T-helper 17 cell (primary cell): Measurements from ENCODE around the gene MARVELD2. TPM values are rescaled to one million over a fixed set of nuclear protein-coding genes. Genes with fewer than 3 reads are reported as not detected.
A peak's percentile ranks its signal among the peaks of the same experiment; 100 is the strongest.
"Not testable (repeated sequence)": the region's sequence is repeated elsewhere in the genome, so short reads cannot be mapped to it uniquely, and the experiment has no call there.

ENCODE experiments used
- ATAC-seq: fragments of 150-1000 bp; cut with Tn5 transposase; 2 replicates; pipeline ENCODE4 v1.10.0; 2021; ENCODE audit warnings: mild to moderate bottlenecking, moderate library complexity
- DNase-seq, 3 donors: peaks; one replicate each; pipeline versions ENCODE4 v3.0.0 to v3.0.0-alpha.2; 2020 to 2021
- H3K9me3 ChIP-seq: one replicate; pipeline ENCODE4 v1.7.0; 2013; ENCODE audit warnings: low read length, mild to moderate bottlenecking; ENCODE audit not compliant: control insufficient read depth, poor library complexity, severe bottlenecking
- H3K27ac Mint-ChIP-seq: one replicate; pipeline ENCODE4 v1.8.0; 2022; ENCODE audit warnings: mild to moderate bottlenecking, moderate library complexity, mixed read lengths
- H3K27me3 Mint-ChIP-seq: one replicate; pipeline ENCODE4 v1.8.0; 2022; ENCODE audit warnings: mixed read lengths
- H3K36me3 Mint-ChIP-seq: one replicate; pipeline ENCODE4 v1.8.0; 2022; ENCODE audit warnings: low read depth, mixed read lengths
- H3K4me1 Mint-ChIP-seq: one replicate; pipeline ENCODE4 v1.8.0; 2022; ENCODE audit warnings: mild to moderate bottlenecking, mixed read lengths
- H3K4me3 Mint-ChIP-seq: one replicate; pipeline ENCODE4 v1.8.0; 2022; ENCODE audit warnings: mild to moderate bottlenecking, moderate library complexity, mixed read lengths
- total RNA-seq, 4 donors: library from RNA in 2 of 4; stranded (reverse) in 2 of 4; gene quantifications; one replicate each; pipeline ENCODE4 v1.2.3 and lab custom pipeline; 2022 to 2026

MARVELD2 gene
- total RNA-seq, 2 donors from 2014 or later, result 0.12 to 0.26 TPM

DNA sequence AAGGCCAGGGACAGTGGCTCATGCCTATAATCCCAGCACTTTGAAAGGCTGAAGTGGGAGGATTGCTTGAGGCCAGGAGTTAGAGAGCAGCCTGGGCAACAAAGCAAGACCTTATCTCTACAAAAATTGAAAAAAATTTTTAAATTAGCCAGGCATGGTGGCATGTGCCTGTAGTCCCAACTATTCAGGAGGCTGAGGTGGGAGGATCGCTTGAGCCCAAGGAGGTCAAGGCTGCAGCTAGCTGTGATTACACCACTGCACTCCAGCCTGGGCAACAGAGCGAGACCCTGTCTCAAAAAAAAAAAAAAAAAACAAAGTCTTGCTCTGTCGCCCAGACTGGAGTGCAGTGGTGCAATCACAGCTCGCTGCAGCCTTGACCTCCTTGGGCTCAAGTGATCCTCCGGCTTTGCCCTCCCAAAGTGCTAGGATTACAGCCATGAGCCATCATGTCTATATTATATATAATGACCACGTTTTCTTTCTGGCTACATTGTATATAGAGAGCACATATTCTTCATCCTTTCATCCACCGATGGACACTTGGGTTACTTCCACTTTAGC lies 40.6 kb downstream of the MARVELD2 start:
- H3K4me1 Mint-ChIP-seq, ATAC-seq, H3K9me3 ChIP-seq, DNase-seq, H3K36me3 Mint-ChIP-seq, H3K4me3 Mint-ChIP-seq, H3K27ac Mint-ChIP-seq: not testable (repeated sequence)
- peaks cover 14% of the 10 kb centered on the region for H3K27me3 Mint-ChIP-seq

DNA sequence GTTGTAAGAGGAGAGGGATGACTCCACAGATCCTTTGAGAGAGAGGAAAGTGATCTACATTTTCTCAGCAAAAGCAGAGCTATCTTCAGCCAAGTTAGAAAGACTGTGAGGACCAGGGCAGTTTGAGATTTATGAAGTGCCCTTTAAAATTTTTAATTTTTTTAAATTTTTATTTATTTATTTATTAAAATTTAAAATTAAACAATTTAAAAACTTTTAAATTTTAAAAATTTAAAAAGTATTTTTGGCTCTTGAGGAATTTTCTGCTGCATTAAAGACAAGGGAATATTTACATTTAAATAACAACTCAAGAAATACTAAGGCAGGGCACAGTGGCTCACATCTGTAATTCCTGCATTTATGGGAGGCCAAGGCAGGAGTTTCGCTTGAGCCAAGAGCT lies 47.3 kb downstream of the MARVELD2 start:
- ATAC-seq (no peak), DNase-seq (no peak)
- Mint-ChIP-seq H3K36me3 (no peaks in the 10 kb centered on the region), H3K27me3 (peaks cover 9% of the 10 kb centered on the region), H3K4me3 (no peak overlapping the region), H3K4me1 (no peaks in the 10 kb centered on the region), H3K27ac (no peak overlapping the region)
- H3K9me3 ChIP-seq, result no peaks in the 10 kb centered on the region

DNA sequence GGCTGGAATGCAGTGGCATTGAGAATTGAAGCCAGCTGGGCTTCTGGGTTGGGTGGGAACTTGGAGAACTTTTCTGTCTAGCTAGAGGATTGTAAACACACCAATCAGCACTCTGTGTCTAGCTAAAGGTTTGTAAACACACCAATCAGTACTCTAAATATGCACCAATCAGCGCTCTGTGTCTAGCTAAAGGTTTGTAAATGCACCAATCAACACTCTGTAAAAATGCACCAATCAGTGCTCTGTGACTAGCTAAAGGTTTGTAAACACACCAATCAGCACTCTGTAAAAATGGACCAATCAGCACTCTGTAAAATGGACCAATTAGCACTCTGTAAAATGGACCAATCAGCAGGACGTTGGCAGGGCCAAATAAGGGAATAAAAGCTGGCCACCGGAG lies 51.5 kb downstream of the MARVELD2 start:
- H3K9me3 ChIP-seq, H3K4me1 Mint-ChIP-seq, ATAC-seq, H3K36me3 Mint-ChIP-seq, DNase-seq, H3K4me3 Mint-ChIP-seq, H3K27me3 Mint-ChIP-seq, H3K27ac Mint-ChIP-seq: not testable (repeated sequence)

DNA sequence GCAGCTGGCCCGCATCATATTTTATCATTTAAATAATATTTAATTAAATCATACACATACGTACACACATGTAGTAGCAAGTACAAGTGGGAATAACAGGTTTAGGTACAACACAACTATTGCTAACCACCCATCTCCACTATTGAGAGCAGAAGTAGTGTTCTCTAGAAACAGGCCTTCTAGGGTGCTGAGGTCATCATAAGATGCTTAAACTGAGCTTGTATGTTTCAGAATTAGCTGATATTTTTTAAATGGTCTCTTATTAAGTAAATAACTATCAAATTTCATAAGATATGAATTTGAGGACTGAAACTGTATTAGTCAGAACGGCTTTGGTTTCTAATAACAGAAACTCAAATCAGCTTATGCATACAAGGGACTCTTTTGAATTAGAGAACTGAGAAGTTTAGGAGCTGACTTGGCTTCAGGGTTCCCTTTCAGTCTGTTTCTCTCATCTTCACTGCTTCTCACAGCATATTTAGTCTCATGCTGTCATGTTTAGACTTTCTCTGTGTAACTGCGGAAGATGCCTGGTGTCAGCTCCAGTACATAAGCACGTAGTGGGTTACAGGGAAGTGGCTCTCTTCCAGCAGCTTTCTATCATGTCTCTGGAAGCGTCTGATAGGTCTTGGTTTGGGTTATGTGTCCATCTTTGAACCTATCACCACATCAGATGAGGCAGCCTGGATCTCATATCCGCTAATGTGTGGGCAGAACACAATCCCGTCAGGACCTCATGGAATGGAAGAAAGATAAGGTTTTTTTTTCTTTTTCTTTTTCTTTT lies 52.7 kb downstream of the MARVELD2 start:
- DNase-seq (no peak), ATAC-seq (no peak)
- no peaks in the 10 kb centered on the region for H3K27me3 Mint-ChIP-seq
- H3K27ac Mint-ChIP-seq, result no peak overlapping the region
- H3K36me3 Mint-ChIP-seq, result no peaks in the 10 kb centered on the region
- H3K4me3 Mint-ChIP-seq, result no peak overlapping the region
- no peaks in the 10 kb centered on the region for H3K9me3 ChIP-seq
- no peaks in the 10 kb centered on the region for H3K4me1 Mint-ChIP-seq

DNA sequence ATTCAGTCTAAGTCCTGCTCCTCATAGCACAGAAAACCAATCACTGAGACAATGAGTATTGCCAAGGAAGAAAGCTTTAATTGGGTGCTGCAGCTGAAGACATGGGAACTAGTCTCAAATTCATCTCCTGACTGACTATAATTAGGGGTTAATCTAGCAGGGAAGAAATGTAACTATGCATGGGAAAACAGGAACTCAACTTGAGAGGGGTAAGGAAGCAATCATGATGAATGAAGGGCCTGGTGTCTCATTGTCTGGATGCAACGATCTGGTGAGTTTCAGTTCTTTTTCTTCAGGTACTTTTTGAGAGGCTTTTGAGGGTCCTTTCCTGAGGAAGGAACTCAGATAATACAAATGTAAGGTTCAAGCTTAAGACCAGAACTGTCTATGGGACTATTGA lies 53.7 kb downstream of the MARVELD2 start:
- ATAC-seq (no peak), DNase-seq (no peak)
- Mint-ChIP-seq H3K4me1 (no peaks in the 10 kb centered on the region), H3K27ac (no peak overlapping the region), H3K36me3 (no peaks in the 10 kb centered on the region), H3K27me3 (no peaks in the 10 kb centered on the region), H3K4me3 (no peak overlapping the region)
- H3K9me3 ChIP-seq, result no peaks in the 10 kb centered on the region

DNA sequence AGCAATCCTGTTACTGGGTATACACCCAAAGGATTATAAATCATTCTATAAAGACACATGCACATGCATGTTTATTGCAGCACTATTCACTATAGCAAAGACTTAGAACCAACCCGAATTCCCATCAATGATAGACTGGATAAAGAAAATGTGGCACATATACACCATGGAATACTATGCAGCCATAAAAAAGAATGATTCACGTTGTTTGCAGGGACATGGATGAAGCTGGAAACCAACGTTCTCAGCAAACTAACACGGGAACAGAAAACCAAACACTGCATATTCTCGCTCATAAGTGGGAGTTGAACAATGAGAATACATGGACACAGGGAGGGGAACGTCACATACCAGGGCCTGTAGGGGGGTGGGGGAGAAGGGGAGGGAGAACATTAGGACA lies 56.6 kb downstream of the MARVELD2 start:
- not testable (repeated sequence) for H3K4me3 Mint-ChIP-seq, H3K4me1 Mint-ChIP-seq, DNase-seq, H3K27me3 Mint-ChIP-seq, H3K9me3 ChIP-seq, H3K36me3 Mint-ChIP-seq, H3K27ac Mint-ChIP-seq, ATAC-seq

DNA sequence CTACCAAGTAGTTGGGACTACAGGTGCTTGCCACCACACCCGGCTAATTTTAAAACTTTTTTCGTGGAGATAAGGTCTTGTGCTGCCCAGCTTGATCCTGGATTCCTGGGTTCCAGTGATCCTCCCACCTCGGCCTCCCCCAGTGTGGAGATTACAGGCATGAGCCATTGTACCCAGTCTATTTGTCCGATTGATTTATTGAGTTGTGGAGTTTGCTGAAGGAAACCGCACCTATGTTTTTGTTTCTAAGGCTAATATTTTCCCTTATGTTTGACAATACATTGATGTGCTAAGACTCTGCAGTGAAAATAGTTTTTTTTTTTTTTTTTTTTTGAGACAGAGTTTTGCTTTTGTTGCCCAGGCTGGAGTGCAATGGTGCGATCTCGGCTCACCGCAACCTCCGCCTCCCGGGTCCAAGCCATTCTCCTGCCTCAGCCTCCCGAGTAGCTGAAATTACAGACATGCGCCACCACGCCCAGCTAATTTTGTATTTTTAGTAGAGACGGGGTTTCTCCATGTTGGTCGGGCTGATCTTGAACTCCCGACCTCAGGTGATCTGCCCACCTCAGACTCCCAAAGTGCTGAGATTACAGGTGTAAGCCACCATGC lies 57.7 kb downstream of the MARVELD2 start:
- H3K4me3 Mint-ChIP-seq, H3K27me3 Mint-ChIP-seq, H3K9me3 ChIP-seq, H3K36me3 Mint-ChIP-seq, ATAC-seq, H3K27ac Mint-ChIP-seq, H3K4me1 Mint-ChIP-seq, DNase-seq: not testable (repeated sequence)

DNA sequence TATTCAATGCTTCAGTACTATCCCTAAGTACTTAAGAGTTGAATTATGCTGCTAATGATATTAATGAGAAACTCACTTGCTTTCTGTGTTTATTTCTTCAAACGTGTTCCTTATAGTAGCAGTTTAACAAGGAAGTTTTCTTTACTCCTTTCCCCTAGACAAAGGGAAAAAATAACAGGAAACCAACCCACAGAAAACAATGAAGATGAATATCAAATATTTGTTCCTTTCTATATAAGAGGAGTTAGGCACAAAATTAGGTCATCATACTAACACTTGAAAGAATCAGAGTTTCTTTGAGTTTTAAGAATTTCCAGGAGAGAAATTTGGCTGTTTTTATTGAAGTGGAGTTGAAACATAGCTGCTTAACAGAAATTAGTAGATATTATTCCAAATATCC lies 62.3 kb downstream of the MARVELD2 start:
- H3K9me3 ChIP-seq, result no peaks in the 10 kb centered on the region
- Mint-ChIP-seq H3K4me1 (peaks cover 6% of the 10 kb centered on the region), H3K4me3 (no peak overlapping the region), H3K27ac (peak overlapping the region; percentile 21), H3K36me3 (no peaks in the 10 kb centered on the region), H3K27me3 (no peaks in the 10 kb centered on the region)
- no peak for ATAC-seq
- DNase-seq, result no peak

DNA sequence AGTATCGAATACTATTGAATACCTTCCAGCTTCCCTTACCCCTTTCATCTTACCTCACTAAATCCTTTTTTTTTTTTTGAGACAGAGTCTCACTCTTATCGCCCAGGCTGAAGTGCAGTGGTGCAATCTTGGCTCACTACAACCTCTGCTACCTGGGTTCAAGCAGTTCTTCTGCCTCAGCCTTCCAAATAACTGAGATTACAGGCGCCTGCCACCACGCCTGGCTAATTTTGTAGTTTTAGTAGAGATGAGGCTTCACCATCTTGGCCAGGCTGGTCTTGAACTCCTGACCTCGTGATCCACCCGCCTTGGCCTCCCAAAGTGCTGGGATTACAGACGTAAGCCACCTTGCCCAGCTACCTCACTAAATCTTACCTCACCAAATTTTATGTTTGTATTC lies 63.4 kb downstream of the MARVELD2 start:
- not testable (repeated sequence) for H3K27me3 Mint-ChIP-seq, H3K4me1 Mint-ChIP-seq, H3K27ac Mint-ChIP-seq, H3K9me3 ChIP-seq, DNase-seq, H3K4me3 Mint-ChIP-seq, ATAC-seq, H3K36me3 Mint-ChIP-seq

DNA sequence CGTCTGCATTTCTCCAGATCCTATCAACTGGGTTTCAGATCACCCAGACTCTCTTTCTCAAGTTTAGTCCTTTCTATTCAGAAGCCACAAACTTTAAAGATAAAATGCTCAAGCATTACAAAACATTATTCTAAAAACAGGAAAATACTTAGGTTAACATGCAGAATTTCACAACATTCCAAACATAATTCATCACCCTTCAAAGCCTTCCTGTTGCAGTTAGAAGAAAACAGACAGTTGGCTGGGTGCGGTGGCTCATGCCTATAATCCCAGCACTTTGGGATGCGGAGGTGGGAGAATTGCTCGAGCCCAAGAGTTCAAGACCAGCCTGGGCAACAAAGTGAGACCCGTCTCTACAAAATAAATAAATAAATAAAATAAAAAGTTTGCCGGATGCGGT lies 70.0 kb downstream of the MARVELD2 start:
- no peak overlapping the region for H3K27ac Mint-ChIP-seq

DNA sequence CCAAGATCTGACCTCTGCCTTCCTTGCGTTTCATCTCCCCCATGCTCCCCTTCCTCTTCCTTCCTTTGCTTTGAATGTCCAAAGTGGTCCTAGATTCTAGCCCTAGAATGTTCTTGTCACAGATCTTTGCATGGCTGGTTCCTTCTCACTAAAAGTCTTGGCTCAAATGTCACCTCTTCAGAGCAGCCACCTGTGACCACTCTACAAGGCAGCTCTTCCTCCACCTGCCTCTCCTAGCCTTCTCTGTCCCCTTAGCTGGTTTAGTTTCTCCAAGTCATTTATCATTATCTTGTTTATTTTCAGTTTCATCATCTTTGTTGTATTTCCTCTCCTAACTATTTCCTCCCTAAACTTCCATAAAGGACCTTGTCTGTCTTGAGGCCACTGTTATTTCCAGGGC lies 70.6 kb downstream of the MARVELD2 start:
- Mint-ChIP-seq H3K36me3 (no peaks in the 10 kb centered on the region), H3K27ac (peak overlapping the region; percentile 22), H3K4me1 (peaks cover 2% of the 10 kb centered on the region), H3K4me3 (no peak overlapping the region), H3K27me3 (peaks cover 41% of the 10 kb centered on the region)
- no peak for ATAC-seq
- DNase-seq, result no peak
- H3K9me3 ChIP-seq, result no peaks in the 10 kb centered on the region

More for the DNA sequence above, 70.0 kb downstream of the MARVELD2 start:
- Mint-ChIP-seq H3K36me3 (no peaks in the 10 kb centered on the region), H3K27me3 (peaks cover 35% of the 10 kb centered on the region), H3K4me1 (peaks cover 2% of the 10 kb centered on the region), H3K4me3 (no peak overlapping the region)
- no peaks in the 10 kb centered on the region for H3K9me3 ChIP-seq
- DNase-seq (no peak), ATAC-seq (no peak)

DNA sequence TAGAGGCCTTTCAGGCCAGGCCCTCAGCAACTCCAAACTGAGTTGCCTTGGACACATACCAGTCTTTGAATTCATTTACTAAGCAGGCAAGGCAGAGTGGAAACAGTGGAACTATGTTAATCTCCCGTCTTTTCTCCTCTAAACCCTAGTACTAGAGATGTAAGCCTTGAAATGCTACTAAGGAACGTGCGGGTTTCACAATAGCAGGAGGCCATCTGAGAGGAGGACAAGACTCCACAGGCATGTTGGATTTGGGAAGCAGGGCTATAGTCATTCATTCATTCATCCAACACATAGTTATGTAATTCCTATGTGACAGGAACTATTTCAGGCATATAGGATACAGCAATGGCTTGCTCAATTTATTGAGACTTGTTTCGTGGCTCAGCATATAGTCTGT lies 74.3 kb downstream of the MARVELD2 start:
- H3K27ac Mint-ChIP-seq, result no peak overlapping the region
- DNase-seq (no peak), ATAC-seq (no peak)
- peaks cover 59% of the 10 kb centered on the region for H3K27me3 Mint-ChIP-seq
- H3K36me3 Mint-ChIP-seq, result no peaks in the 10 kb centered on the region
- H3K4me3 Mint-ChIP-seq, result no peak overlapping the region
- no peaks in the 10 kb centered on the region for H3K9me3 ChIP-seq
- peaks cover 10% of the 10 kb centered on the region for H3K4me1 Mint-ChIP-seq

DNA sequence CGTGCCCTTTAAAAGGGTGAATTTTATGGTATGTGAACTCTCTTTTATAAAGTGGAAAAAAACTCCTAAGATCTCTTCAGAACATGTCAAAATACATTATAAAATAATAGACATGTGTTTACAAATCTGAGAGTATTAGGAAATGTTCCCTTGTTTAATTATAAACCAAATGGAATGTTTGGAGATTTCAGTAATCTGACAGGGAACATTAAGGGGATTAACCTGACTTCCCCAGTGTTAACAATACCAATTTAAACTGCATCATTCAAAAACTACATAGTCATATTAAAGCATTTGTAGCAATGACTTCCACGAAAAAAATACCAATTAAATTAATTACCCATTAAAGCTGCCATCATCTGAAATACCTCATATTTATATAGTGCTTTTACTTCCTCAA lies 76.1 kb downstream of the MARVELD2 start:
- Mint-ChIP-seq H3K27ac (no peak overlapping the region), H3K27me3 (peaks cover 68% of the 10 kb centered on the region), H3K4me3 (no peak overlapping the region), H3K4me1 (peaks cover 7% of the 10 kb centered on the region), H3K36me3 (peaks cover 2% of the 10 kb centered on the region)
- no peak for DNase-seq
- no peaks in the 10 kb centered on the region for H3K9me3 ChIP-seq
- no peak for ATAC-seq
